GM23338 (cell line): ENCODE measurements around the gene PGLYRP1. TPM values are rescaled to one million over a fixed set of nuclear protein-coding genes. Genes with fewer than 3 reads are reported as not detected.

Experiments
- ATAC-seq: fragments of 200-7000 bp; cut with Tn5 transposase; 3 replicates; pipeline ENCODE4 v1.9.1; 2020
- DNase-seq: peaks from one replicate; pipeline ENCODE4 v3.0.0-alpha.2; 2015; ENCODE audit warnings: low spot score
- H2AFZ ChIP-seq: fragments of 200-600 bp; sonication (generic); 2 replicates; pipeline ENCODE4 v1.8.0; 2016; ENCODE audit warnings: antibody characterized with exemption, mild to moderate bottlenecking, moderate library complexity
- H3F3A ChIP-seq: fragments of 200-600 bp; sonication (generic); replicated peaks from 2 replicates; pipeline ENCODE4 v1.8.0; 2017; ENCODE audit warnings: antibody characterized with exemption, mixed run types, low read depth
- H3K27ac ChIP-seq: fragments of 200-600 bp; sonication (generic); 2 replicates; pipeline ENCODE4 v1.6.1; 2016; ENCODE audit warnings: low read depth
- H3K27me3 ChIP-seq: fragments of 200-600 bp; sonication (generic); 2 replicates; pipeline ENCODE4 v1.8.0; 2016; ENCODE audit warnings: mild to moderate bottlenecking, mixed run types, moderate library complexity; ENCODE audit not compliant: insufficient read depth
- H3K36me3 ChIP-seq: fragments of 200-600 bp; sonication (generic); 2 replicates; pipeline ENCODE4 v1.8.0; 2016; ENCODE audit warnings: mild to moderate bottlenecking; ENCODE audit not compliant: insufficient read depth
- H3K4me1 ChIP-seq: fragments of 200-600 bp; sonication (generic); 2 replicates; pipeline ENCODE4 v1.8.0; 2016; ENCODE audit warnings: mild to moderate bottlenecking, moderate library complexity; ENCODE audit not compliant: insufficient read depth
- H3K4me2 ChIP-seq: fragments of 200-600 bp; sonication (generic); 2 replicates; pipeline ENCODE4 v1.7.1; 2017; ENCODE audit warnings: mixed run types
- H3K4me3 ChIP-seq: fragments of 200-600 bp; sonication (generic); 2 replicates; pipeline ENCODE4 v1.6.1; 2016; ENCODE audit warnings: mixed run types
- H3K79me2 ChIP-seq: fragments of 200-600 bp; sonication (generic); replicated peaks from 2 replicates; pipeline ENCODE4 v1.8.0; 2017; ENCODE audit warnings: mild to moderate bottlenecking; ENCODE audit not compliant: insufficient read depth
- H3K9me2 ChIP-seq: fragments of 200-600 bp; sonication (generic); 2 replicates; pipeline ENCODE4 v1.8.0; 2017; ENCODE audit not compliant: insufficient read depth
- H4K20me1 ChIP-seq: fragments of 200-600 bp; sonication (generic); replicated peaks from 2 replicates; pipeline ENCODE4 v1.8.0; 2017; ENCODE audit warnings: mild to moderate bottlenecking; ENCODE audit not compliant: insufficient read depth
- H3K27ac Mint-ChIP-seq: 2 replicates; pipeline ENCODE4 v1.8.0; 2020; ENCODE audit warnings: inconsistent platforms, mild to moderate bottlenecking, moderate library complexity, mixed read lengths
- H3K27me3 Mint-ChIP-seq: 3 replicates; pipeline ENCODE4 v1.8.0; 2022; ENCODE audit warnings: low read depth, mild to moderate bottlenecking, moderate library complexity, mixed read lengths, inconsistent platforms; ENCODE audit not compliant: insufficient read depth, poor library complexity
- H3K36me3 Mint-ChIP-seq: 3 replicates; pipeline ENCODE4 v1.8.0; 2021; ENCODE audit warnings: low read depth, mild to moderate bottlenecking, inconsistent platforms, moderate library complexity, mixed read lengths
- H3K4me1 Mint-ChIP-seq: 3 replicates; pipeline ENCODE4 v1.8.0; 2020; ENCODE audit warnings: mild to moderate bottlenecking, inconsistent platforms, mixed read lengths
- H3K4me3 Mint-ChIP-seq: 3 replicates; pipeline ENCODE4 v1.8.0; 2021; ENCODE audit warnings: moderate library complexity, mild to moderate bottlenecking, inconsistent platforms, mixed read lengths
- H3K9me3 Mint-ChIP-seq: 3 replicates; pipeline ENCODE4 v1.8.0; 2020; ENCODE audit warnings: moderate library complexity, mild to moderate bottlenecking, inconsistent platforms, mixed read lengths
- CREB1 ChIP-seq: fragments of 250-450 bp; sonication (Bioruptor Pico); IDR thresholded peaks from 2 replicates; pipeline ENCODE4 v1.5.0; 2020; ENCODE audit warnings: low read depth, mild to moderate bottlenecking, moderate library complexity
- EZH2phosphoT487 ChIP-seq: fragments of 200-600 bp; sonication (generic); IDR thresholded peaks from one replicate; pipeline ENCODE4 v1.8.1; 2018; ENCODE audit warnings: antibody characterized with exemption; ENCODE audit not compliant: unreplicated experiment
- JUNB ChIP-seq: IDR thresholded peaks from one replicate; pipeline ENCODE4 v1.6.1; 2016; ENCODE audit warnings: antibody characterized with exemption; ENCODE audit not compliant: unreplicated experiment
- NANOG ChIP-seq: IDR thresholded peaks from 2 replicates; pipeline ENCODE4 v1.6.1; 2016; ENCODE audit warnings: antibody characterized with exemption, borderline replicate concordance
- POLR2AphosphoS5 ChIP-seq: IDR thresholded peaks from 2 replicates; pipeline ENCODE4 v1.6.1; 2016; ENCODE audit warnings: antibody characterized with exemption, low read depth
- STAT1 ChIP-seq: IDR thresholded peaks from one replicate; pipeline ENCODE4 v1.6.1; 2016; ENCODE audit warnings: antibody characterized with exemption; ENCODE audit not compliant: unreplicated experiment
- ZNF114 ChIP-seq: fragments of 250-450 bp; sonication (Bioruptor Pico); IDR thresholded peaks from 2 replicates; pipeline ENCODE4 v1.5.0; 2020; ENCODE audit warnings: mild to moderate bottlenecking, moderate library complexity
- ZNF331 ChIP-seq: fragments of 250-450 bp; sonication (Bioruptor Pico); IDR thresholded peaks from 2 replicates; pipeline ENCODE4 v1.5.0; 2020; ENCODE audit warnings: low read depth, mild to moderate bottlenecking, moderate library complexity
- polyA plus RNA-seq: library from polyadenylated mRNA; unstranded; fragments of >200 nt; fragmentation: Nextera tagmentation; extraction: Ambion mirVana; gene quantifications from 2 replicates; pipeline ENCODE4 v1.2.1, GENCODE V29; 2016
- total RNA-seq: library from RNA; depleted of rRNA; stranded (reverse); fragments of >200 nt; shearing (Covaris generic); gene quantifications from 2 replicates; pipeline ENCODE4 v1.2.3, GENCODE V29; 2014
- TF ChIP-seq, protein P1 (sequence below), 2 experiments: fragments of 200-600 bp in 1 of 2; sonication (generic) in 1 of 2; conservative IDR thresholded peaks; 2 replicates each; pipeline versions ENCODE4 v1.5.1 to v1.6.1; 2016 to 2017; ENCODE audit warnings: antibody characterized with exemption in 2 of 2, low read depth in 2 of 2, mild to moderate bottlenecking in 2 of 2, moderate library complexity in 1 of 2
- TF ChIP-seq, protein P2 (sequence below): fragments of 250-450 bp; sonication (Bioruptor Pico); IDR thresholded peaks from 2 replicates; pipeline ENCODE4 v1.5.0; 2020; ENCODE audit warnings: mild to moderate bottlenecking, moderate library complexity

Gene PGLYRP1
- total and polyA plus RNA-seq, 2 experiments from 2014 or later = not detected

DNA sequence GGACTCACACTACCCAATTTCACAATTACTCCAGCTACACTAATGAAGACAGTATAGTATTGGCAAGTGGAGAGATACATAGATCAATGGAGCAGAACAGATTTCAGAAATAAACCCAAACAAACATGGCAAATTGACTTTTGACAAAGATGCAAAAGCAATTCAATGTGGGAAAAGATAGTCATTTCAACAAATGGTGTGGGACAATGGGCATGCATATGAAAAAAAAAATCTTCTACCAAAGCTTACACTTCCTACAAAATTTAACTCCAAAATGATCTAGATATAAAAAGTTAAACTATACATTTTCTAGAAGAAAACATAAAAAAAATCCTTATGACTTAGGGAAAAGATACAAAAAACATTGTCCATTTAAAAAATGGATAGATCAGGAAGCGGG, 20.7 kb upstream of the PGLYRP1 start:
- Mint-ChIP-seq H3K27me3 (peaks cover 2% of the 10 kb centered on the region), H3K4me3 (no peak overlapping the region; the same call in 2 of the 3 replicates), H3K27ac (no peak overlapping the region), H3K9me3 (peaks cover 57% of the 10 kb centered on the region), H3K4me1 (no peaks in the 10 kb centered on the region), H3K36me3 (peaks cover 6% of the 10 kb centered on the region)
- Histone ChIP-seq H3K4me2 (no peak overlapping the region), H3F3A (no peaks in the 10 kb centered on the region), H3K4me1 (no peaks in the 10 kb centered on the region), H3K27me3 (peaks cover 7% of the 10 kb centered on the region; the same call in 1 of the 2 replicates), H3K4me3 (no peak overlapping the region), H2AFZ (no peak overlapping the region), H3K27ac (no peak overlapping the region), H3K36me3 (no peaks in the 10 kb centered on the region; the same call in 1 of the 2 replicates), H3K9me2 (0 out of 2 replicates have a peak, but pooled peaks cover 2% of the 10 kb centered on the region), H3K79me2 (no peaks in the 10 kb centered on the region), H4K20me1 (no peaks in the 10 kb centered on the region)
- DNase-seq = no peak
- TF ChIP-seq EZH2phosphoT487 = no peak
- TF ChIP-seq, protein P1, sequence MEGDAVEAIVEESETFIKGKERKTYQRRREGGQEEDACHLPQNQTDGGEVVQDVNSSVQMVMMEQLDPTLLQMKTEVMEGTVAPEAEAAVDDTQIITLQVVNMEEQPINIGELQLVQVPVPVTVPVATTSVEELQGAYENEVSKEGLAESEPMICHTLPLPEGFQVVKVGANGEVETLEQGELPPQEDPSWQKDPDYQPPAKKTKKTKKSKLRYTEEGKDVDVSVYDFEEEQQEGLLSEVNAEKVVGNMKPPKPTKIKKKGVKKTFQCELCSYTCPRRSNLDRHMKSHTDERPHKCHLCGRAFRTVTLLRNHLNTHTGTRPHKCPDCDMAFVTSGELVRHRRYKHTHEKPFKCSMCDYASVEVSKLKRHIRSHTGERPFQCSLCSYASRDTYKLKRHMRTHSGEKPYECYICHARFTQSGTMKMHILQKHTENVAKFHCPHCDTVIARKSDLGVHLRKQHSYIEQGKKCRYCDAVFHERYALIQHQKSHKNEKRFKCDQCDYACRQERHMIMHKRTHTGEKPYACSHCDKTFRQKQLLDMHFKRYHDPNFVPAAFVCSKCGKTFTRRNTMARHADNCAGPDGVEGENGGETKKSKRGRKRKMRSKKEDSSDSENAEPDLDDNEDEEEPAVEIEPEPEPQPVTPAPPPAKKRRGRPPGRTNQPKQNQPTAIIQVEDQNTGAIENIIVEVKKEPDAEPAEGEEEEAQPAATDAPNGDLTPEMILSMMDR (conservative IDR thresholded peaks at IDR 0.05; ENCODE audit: low read depth in 2 of 2) = no peak
- no peak for TF ChIP-seq ZNF114 (CRISPR knock-in tag)
- no peak for TF ChIP-seq JUNB
- TF ChIP-seq NANOG = no peak
- no peak for TF ChIP-seq ZNF331 (CRISPR knock-in tag)
- ATAC-seq = no peak

DNA sequence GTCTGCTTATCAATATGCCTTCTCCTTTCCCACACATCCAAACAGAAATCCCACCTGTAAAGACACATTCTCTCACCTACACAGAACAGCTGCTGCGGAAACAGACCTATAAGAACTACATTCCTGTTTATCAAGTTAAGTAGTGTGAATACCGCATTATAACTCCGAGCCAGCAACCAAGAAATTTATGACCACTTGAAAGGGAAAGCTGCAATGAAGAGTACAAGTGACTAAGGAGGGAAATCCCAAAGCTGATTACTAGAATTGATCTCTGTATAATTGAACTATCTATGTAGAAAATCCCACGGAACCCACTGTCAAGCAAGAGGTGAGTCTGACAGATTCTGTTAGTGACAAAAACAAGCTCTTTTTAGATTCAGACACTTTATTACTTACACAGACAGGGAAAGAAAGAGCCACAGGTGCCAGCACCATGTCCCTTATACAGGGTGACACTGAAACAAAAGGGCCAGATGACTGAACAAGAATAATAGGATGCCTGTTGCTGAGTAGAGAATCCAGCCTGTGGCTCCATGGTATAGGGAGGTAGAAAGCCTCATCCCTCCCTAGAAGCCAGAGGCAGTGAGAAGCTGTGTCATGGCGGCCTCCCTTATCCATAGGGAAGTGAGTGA, 19.5 kb upstream of the PGLYRP1 start:
- peaks cover 2% of the 10 kb centered on the region for H3K27me3 Mint-ChIP-seq

More for the DNA sequence above, 19.5 kb upstream of the PGLYRP1 start:
- no peaks in the 10 kb centered on the region for H4K20me1 ChIP-seq
- H3F3A ChIP-seq = no peaks in the 10 kb centered on the region
- H3K27me3 ChIP-seq = peaks cover 7% of the 10 kb centered on the region; the same call in 1 of the 2 replicates
- ATAC-seq = no peak
- no peaks in the 10 kb centered on the region for H3K79me2 ChIP-seq
- DNase-seq = no peak
- H3K4me2 ChIP-seq = no peak overlapping the region
- H3K9me3 Mint-ChIP-seq = peaks cover 56% of the 10 kb centered on the region
- no peak overlapping the region for H3K27ac ChIP-seq
- H3K36me3 ChIP-seq = no peaks in the 10 kb centered on the region; the same call in 1 of the 2 replicates
- no peaks in the 10 kb centered on the region for H3K4me1 ChIP-seq
- 0 out of 2 replicates have a peak, but pooled peaks cover 2% of the 10 kb centered on the region for H3K9me2 ChIP-seq
- H2AFZ ChIP-seq = no peak overlapping the region
- TF ChIP-seq CREB1 (no peak), NANOG (no peak), STAT1 (no peak), POLR2AphosphoS5 (no peak)
- TF ChIP-seq, protein P2, sequence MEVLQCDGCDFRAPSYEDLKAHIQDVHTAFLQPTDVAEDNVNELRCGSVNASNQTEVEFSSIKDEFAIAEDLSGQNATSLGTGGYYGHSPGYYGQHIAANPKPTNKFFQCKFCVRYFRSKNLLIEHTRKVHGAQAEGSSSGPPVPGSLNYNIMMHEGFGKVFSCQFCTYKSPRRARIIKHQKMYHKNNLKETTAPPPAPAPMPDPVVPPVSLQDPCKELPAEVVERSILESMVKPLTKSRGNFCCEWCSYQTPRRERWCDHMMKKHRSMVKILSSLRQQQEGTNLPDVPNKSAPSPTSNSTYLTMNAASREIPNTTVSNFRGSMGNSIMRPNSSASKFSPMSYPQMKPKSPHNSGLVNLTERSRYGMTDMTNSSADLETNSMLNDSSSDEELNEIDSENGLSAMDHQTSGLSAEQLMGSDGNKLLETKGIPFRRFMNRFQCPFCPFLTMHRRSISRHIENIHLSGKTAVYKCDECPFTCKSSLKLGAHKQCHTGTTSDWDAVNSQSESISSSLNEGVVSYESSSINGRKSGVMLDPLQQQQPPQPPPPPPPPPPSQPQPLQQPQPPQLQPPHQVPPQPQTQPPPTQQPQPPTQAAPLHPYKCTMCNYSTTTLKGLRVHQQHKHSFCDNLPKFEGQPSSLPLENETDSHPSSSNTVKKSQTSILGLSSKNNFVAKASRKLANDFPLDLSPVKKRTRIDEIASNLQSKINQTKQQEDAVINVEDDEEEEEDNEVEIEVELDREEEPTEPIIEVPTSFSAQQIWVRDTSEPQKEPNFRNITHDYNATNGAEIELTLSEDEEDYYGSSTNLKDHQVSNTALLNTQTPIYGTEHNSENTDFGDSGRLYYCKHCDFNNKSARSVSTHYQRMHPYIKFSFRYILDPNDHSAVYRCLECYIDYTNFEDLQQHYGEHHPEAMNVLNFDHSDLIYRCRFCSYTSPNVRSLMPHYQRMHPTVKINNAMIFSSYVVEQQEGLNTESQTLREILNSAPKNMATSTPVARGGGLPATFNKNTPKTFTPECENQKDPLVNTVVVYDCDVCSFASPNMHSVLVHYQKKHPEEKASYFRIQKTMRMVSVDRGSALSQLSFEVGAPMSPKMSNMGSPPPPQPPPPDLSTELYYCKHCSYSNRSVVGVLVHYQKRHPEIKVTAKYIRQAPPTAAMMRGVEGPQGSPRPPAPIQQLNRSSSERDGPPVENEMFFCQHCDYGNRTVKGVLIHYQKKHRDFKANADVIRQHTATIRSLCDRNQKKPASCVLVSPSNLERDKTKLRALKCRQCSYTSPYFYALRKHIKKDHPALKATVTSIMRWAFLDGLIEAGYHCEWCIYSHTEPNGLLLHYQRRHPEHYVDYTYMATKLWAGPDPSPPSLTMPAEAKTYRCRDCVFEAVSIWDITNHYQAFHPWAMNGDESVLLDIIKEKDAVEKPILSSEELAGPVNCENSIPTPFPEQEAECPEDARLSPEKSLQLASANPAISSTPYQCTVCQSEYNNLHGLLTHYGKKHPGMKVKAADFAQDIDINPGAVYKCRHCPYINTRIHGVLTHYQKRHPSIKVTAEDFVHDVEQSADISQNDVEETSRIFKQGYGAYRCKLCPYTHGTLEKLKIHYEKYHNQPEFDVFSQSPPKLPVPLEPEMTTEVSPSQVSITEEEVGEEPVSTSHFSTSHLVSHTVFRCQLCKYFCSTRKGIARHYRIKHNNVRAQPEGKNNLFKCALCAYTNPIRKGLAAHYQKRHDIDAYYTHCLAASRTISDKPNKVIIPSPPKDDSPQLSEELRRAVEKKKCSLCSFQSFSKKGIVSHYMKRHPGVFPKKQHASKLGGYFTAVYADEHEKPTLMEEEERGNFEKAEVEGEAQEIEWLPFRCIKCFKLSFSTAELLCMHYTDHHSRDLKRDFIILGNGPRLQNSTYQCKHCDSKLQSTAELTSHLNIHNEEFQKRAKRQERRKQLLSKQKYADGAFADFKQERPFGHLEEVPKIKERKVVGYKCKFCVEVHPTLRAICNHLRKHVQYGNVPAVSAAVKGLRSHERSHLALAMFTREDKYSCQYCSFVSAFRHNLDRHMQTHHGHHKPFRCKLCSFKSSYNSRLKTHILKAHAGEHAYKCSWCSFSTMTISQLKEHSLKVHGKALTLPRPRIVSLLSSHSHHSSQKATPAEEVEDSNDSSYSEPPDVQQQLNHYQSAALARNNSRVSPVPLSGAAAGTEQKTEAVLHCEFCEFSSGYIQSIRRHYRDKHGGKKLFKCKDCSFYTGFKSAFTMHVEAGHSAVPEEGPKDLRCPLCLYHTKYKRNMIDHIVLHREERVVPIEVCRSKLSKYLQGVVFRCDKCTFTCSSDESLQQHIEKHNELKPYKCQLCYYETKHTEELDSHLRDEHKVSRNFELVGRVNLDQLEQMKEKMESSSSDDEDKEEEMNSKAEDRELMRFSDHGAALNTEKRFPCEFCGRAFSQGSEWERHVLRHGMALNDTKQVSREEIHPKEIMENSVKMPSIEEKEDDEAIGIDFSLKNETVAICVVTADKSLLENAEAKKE (CRISPR knock-in tag) = no peak
- TF ChIP-seq, protein P1 (conservative IDR thresholded peaks at IDR 0.05; ENCODE audit: low read depth in 2 of 2) = no peak
- no peak overlapping the region for H3K27ac Mint-ChIP-seq
- no peak overlapping the region for H3K4me3 Mint-ChIP-seq
- H3K4me1 Mint-ChIP-seq = no peaks in the 10 kb centered on the region
- H3K4me3 ChIP-seq = no peak overlapping the region
- H3K36me3 Mint-ChIP-seq = peaks cover 6% of the 10 kb centered on the region; the same call in 2 of the 3 replicates
